ENCODE measurements around the gene CSNK1G1. TPM values are rescaled to one million over a fixed set of nuclear protein-coding genes. Genes with fewer than 3 reads are reported as not detected.

CSNK1G1 gene
- total RNA-seq, 1 donor from 2014 or later, result 19.8 TPM

- Histone ChIP-seq H3K4me1 (peaks cover 11% of the 10 kb centered on the region), H3K27ac (no peak overlapping the region), H3K9me3 (no peaks in the 10 kb centered on the region), H3K36me3 (peaks cover 97% of the 10 kb centered on the region), H3K27me3 (no peaks in the 10 kb centered on the region), H3K4me3 (no peak overlapping the region)
- ATAC-seq (peak; percentile 45), DNase-seq (no peak)
- intact Hi-C loops (cut with DNase I), result no loop called here
- TF ChIP-seq CTCF (IDR thresholded peaks at IDR 0.05), result no peak
Observed at GRCh38 chr15:64132217-64132616, 223.8 kb downstream of the CSNK1G1 start.

- H3K27ac ChIP-seq, result no peak overlapping the region
- TF ChIP-seq CTCF (IDR thresholded peaks at IDR 0.05), result no peak
- intact Hi-C loops (cut with DNase I), result no loop called here
- ATAC-seq (no peak), DNase-seq (no peak)
- H3K4me3 ChIP-seq, result no peak overlapping the region
- no peaks in the 10 kb centered on the region for H3K27me3 ChIP-seq
- H3K36me3 ChIP-seq, result peaks cover 97% of the 10 kb centered on the region
- H3K4me1 ChIP-seq, result peaks cover 11% of the 10 kb centered on the region
- H3K9me3 ChIP-seq, result no peaks in the 10 kb centered on the region
Observed at GRCh38 chr15:64131547-64131946, 224.4 kb downstream of the CSNK1G1 start.

GRCh38 chr15:64130159-64130558 lies 225.8 kb downstream of the CSNK1G1 start:
- no peak for ATAC-seq
- TF ChIP-seq CTCF (IDR thresholded peaks at IDR 0.05), result no peak

GRCh38 chr15:64127521-64128270 lies 228.3 kb downstream of the CSNK1G1 start:
- intact Hi-C loops (cut with DNase I), result no loop called here
- Histone ChIP-seq H3K27me3 (no peaks in the 10 kb centered on the region), H3K36me3 (peaks cover 100% of the 10 kb centered on the region), H3K4me3 (no peak overlapping the region), H3K9me3 (no peaks in the 10 kb centered on the region), H3K27ac (peak overlapping the region; percentile 32), H3K4me1 (no peaks in the 10 kb centered on the region)
- DNase-seq (no peak), ATAC-seq (peak; percentile 90)
- no peak for TF ChIP-seq CTCF (IDR thresholded peaks at IDR 0.05)

More at GRCh38 chr15:64130159-64130558, 225.8 kb downstream of the CSNK1G1 start:
- no peaks in the 10 kb centered on the region for H3K9me3 ChIP-seq
- H3K4me3 ChIP-seq, result no peak overlapping the region
- peaks cover 99% of the 10 kb centered on the region for H3K36me3 ChIP-seq
- DNase-seq, result no peak
- no peaks in the 10 kb centered on the region for H3K27me3 ChIP-seq
- intact Hi-C loops (cut with DNase I), result no loop called here
- peaks cover 11% of the 10 kb centered on the region for H3K4me1 ChIP-seq
- no peak overlapping the region for H3K27ac ChIP-seq

GRCh38 chr15:64125978-64126377 lies 230.0 kb downstream of the CSNK1G1 start:
- Histone ChIP-seq H3K27me3 (no peaks in the 10 kb centered on the region), H3K27ac (no peak overlapping the region), H3K4me3 (no peak overlapping the region), H3K4me1 (no peaks in the 10 kb centered on the region), H3K36me3 (peaks cover 99% of the 10 kb centered on the region), H3K9me3 (no peaks in the 10 kb centered on the region)
- DNase-seq, result no peak
- intact Hi-C loops (cut with DNase I), result no loop called here
- ATAC-seq, result no peak
- no peak for TF ChIP-seq CTCF (IDR thresholded peaks at IDR 0.05)

Data from upper lobe of right lung (tissue), 1 donor.